PC-9 (cell line): ENCODE results near the gene CAV1. TPM values are rescaled to one million over a fixed set of nuclear protein-coding genes. Genes with fewer than 3 reads are reported as not detected.

Source experiments
- BruUV-seq: library from RNA; stranded (reverse); fragments of 400-500 nt; replicated peaks from 2 replicates; lab custom pipeline; 2021; lab: Mats Ljungman, UMichigan
- CTCF ChIA-PET: fragments of 300-600 bp; sonication (Branson Sonifier 250); formaldehyde crosslinking; loops from one replicate; lab custom pipeline; 2022; ENCODE audit warnings: antibody characterized with exemption; lab: Charles Lee
- POLR2A ChIA-PET: fragments of 300-600 bp; sonication (Branson Sonifier 250); formaldehyde crosslinking; loops from one replicate; lab custom pipeline; 2022; ENCODE audit warnings: antibody characterized with exemption; ENCODE audit not compliant: unreplicated experiment; lab: Charles Lee
- DNase-seq, 2 experiments: peaks; one replicate each; pipeline versions ENCODE4 v3.0.0 to v3.0.0-alpha.2; 2015 to 2022; ENCODE audit warnings: mixed read lengths in 1 of 2
- H2AFZ ChIP-seq: fragments of 200-600 bp; sonication (generic); 2 replicates; pipeline ENCODE4 v1.8.1; 2017; ENCODE audit warnings: antibody characterized with exemption
- H3F3A ChIP-seq: fragments of 200-600 bp; sonication (generic); 2 replicates; pipeline ENCODE4 v1.8.1; 2017; ENCODE audit warnings: antibody characterized with exemption, mild to moderate bottlenecking, low read depth; ENCODE audit not compliant: insufficient read depth
- H3K27ac ChIP-seq: fragments of 200-600 bp; sonication (generic); 2 replicates; pipeline ENCODE4 v1.6.1; 2016; ENCODE audit warnings: mixed run types
- H3K27me3 ChIP-seq: fragments of 200-600 bp; sonication (generic); 2 replicates; pipeline ENCODE4 v1.6.1; 2016; ENCODE audit warnings: low read depth, mixed run types; ENCODE audit not compliant: insufficient read depth
- H3K36me3 ChIP-seq: fragments of 200-600 bp; sonication (generic); 2 replicates; pipeline ENCODE4 v1.6.1; 2016; ENCODE audit warnings: low read depth, mixed run types
- H3K4me1 ChIP-seq: fragments of 200-600 bp; sonication (generic); replicated peaks from 2 replicates; pipeline ENCODE4 v1.6.1; 2016; ENCODE audit warnings: mixed run types; ENCODE audit not compliant: insufficient read depth
- H3K4me2 ChIP-seq: fragments of 200-600 bp; sonication (generic); 2 replicates; pipeline ENCODE4 v1.6.1; 2017; ENCODE audit warnings: mixed run types
- H3K4me3 ChIP-seq: fragments of 200-600 bp; sonication (generic); 2 replicates; pipeline ENCODE4 v1.6.1; 2016; ENCODE audit warnings: mixed run types
- H3K79me2 ChIP-seq: fragments of 200-600 bp; sonication (generic); 2 replicates; pipeline ENCODE4 v1.6.1; 2017; ENCODE audit warnings: low read depth, mixed run types
- H3K9me2 ChIP-seq: fragments of 200-600 bp; sonication (generic); 2 replicates; pipeline ENCODE4 v1.8.1; 2017; ENCODE audit warnings: mild to moderate bottlenecking; ENCODE audit not compliant: insufficient read depth
- H3K9me3 ChIP-seq: fragments of 200-600 bp; sonication (generic); 2 replicates; pipeline ENCODE4 v1.8.1; 2016; ENCODE audit warnings: low read depth; ENCODE audit not compliant: insufficient read depth
- H4K20me1 ChIP-seq: fragments of 200-600 bp; sonication (generic); 2 replicates; pipeline ENCODE4 v1.8.1; 2017; ENCODE audit not compliant: insufficient read depth
- CTCF ChIP-seq: fragments of 200-600 bp; sonication (generic); conservative IDR thresholded peaks from 2 replicates; pipeline ENCODE4 v1.6.1; 2017; ENCODE audit warnings: mixed run types, antibody characterized with exemption, mild to moderate bottlenecking, moderate library complexity
- EZH2 ChIP-seq: fragments of 200-600 bp; sonication (generic); IDR thresholded peaks from 2 replicates; pipeline ENCODE4 v1.8.0; 2017; ENCODE audit warnings: antibody characterized with exemption, low read depth
- intact Hi-C: fragments of 100-400 bp; cut with micrococcal nuclease; formaldehyde crosslinking; loops from one replicate; pipeline ENCODE4 v1.10.0; 2022; ENCODE audit not compliant: unreplicated experiment
- total RNA-seq: library from RNA; stranded (reverse); gene quantifications from 2 replicates; pipeline ENCODE4 v1.2.3, GENCODE V29; 2021

Gene CAV1
- total RNA-seq, 1 experiment from 2014 or later = 1,077 TPM

- BruUV-seq = no TSS peak
- peaks cover 7% of the 10 kb centered on the region; the same call in 1 of the 2 replicates for H3K9me3 ChIP-seq
- H3K79me2 ChIP-seq = no peaks in the 10 kb centered on the region
- H2AFZ ChIP-seq = peak overlapping the region; percentile 69
- H4K20me1 ChIP-seq = no peaks in the 10 kb centered on the region
- peak overlapping the region; percentile 40; the same call in 1 of the 2 replicates for H3K4me2 ChIP-seq
- H3F3A ChIP-seq = peaks cover 13% of the 10 kb centered on the region; the same call in 1 of the 2 replicates
- TF ChIP-seq CTCF = no peak
- no peak for TF ChIP-seq EZH2
- DNase-seq = no peak
- peaks cover 15% of the 10 kb centered on the region for H3K4me1 ChIP-seq
- H3K4me3 ChIP-seq = no peak overlapping the region
- no peaks in the 10 kb centered on the region for H3K9me2 ChIP-seq
- peak overlapping the region; percentile 35 for H3K27ac ChIP-seq
- ChIA-PET POLR2A (interaction anchor here (0.5 to 0.6 kb wide), 2 partner anchors 54 to 320 kb away, joined by 4 read pairs; no protein-coding TSS in a partner anchor), CTCF (no interaction called here)
- no peaks in the 10 kb centered on the region for H3K36me3 ChIP-seq
- no peaks in the 10 kb centered on the region for H3K27me3 ChIP-seq
- intact Hi-C loops = no loop called here
Observed at GRCh38 chr7:116577320-116577871, 52.6 kb downstream of the CAV1 start.

DNA sequence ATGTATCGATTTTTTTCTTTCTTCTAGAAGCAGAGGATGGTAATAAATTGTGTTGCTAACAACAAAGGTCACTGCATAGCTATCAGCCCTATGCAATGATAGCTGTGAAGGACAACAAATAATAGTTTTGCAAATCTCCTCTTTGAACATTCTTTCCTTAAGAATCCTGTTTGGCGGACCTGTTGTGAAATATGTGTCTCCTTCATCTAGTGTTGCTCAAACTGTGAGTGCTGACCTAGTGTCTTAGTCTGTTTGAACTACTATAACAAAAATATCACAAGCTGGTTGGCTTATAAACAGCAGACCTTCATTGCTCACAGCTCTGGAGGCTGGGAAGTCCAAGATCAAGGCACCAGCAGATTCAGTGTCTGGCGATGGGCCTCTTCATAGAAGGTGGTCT is 53.7 kb downstream of the CAV1 start:
- no peaks in the 10 kb centered on the region for H3K9me2 ChIP-seq
- H3K4me1 ChIP-seq = peaks cover 15% of the 10 kb centered on the region
- TF ChIP-seq CTCF = no peak
- TF ChIP-seq EZH2 = no peak
- BruUV-seq = no TSS peak
- H3K27me3 ChIP-seq = no peaks in the 10 kb centered on the region
- ChIA-PET CTCF (no interaction called here), POLR2A (no interaction called here)
- DNase-seq = no peak
- H3K9me3 ChIP-seq = peaks cover 7% of the 10 kb centered on the region; the same call in 1 of the 2 replicates
- no peak overlapping the region for H2AFZ ChIP-seq
- no peak overlapping the region for H3K4me2 ChIP-seq
- H3F3A ChIP-seq = peaks cover 13% of the 10 kb centered on the region; the same call in 1 of the 2 replicates
- H3K4me3 ChIP-seq = no peak overlapping the region
- H3K79me2 ChIP-seq = no peaks in the 10 kb centered on the region
- H4K20me1 ChIP-seq = no peaks in the 10 kb centered on the region
- H3K36me3 ChIP-seq = no peaks in the 10 kb centered on the region
- intact Hi-C loops = no loop called here
- H3K27ac ChIP-seq = no peak overlapping the region

GRCh38 chr7:116579322-116579721 is 54.5 kb downstream of the CAV1 start:
- no peak overlapping the region for H3K4me2 ChIP-seq
- BruUV-seq = no TSS peak
- H3K4me1 ChIP-seq = peaks cover 15% of the 10 kb centered on the region
- no peaks in the 10 kb centered on the region for H3K27me3 ChIP-seq
- DNase-seq = no peak
- ChIA-PET POLR2A (interaction anchor here (0.6 kb wide), 1 partner anchor 363 kb away, joined by 5 read pairs; no protein-coding TSS in a partner anchor), CTCF (no interaction called here)
- H3K27ac ChIP-seq = no peak overlapping the region
- H3K36me3 ChIP-seq = no peaks in the 10 kb centered on the region
- peaks cover 13% of the 10 kb centered on the region; the same call in 1 of the 2 replicates for H3F3A ChIP-seq
- H3K4me3 ChIP-seq = no peak overlapping the region
- H4K20me1 ChIP-seq = no peaks in the 10 kb centered on the region
- H2AFZ ChIP-seq = no peak overlapping the region
- no peak for TF ChIP-seq EZH2
- no peak for TF ChIP-seq CTCF
- intact Hi-C loops = no loop called here
- no peaks in the 10 kb centered on the region for H3K9me2 ChIP-seq
- no peaks in the 10 kb centered on the region for H3K79me2 ChIP-seq
- peaks cover 7% of the 10 kb centered on the region; the same call in 1 of the 2 replicates for H3K9me3 ChIP-seq
